GM12865 (cell line): ENCODE measurements around the gene HOGA1.

Experiments
- DNase-seq: peaks from one replicate; pipeline ENCODE4 v3.0.0; 2010; ENCODE audit warnings: low read depth
- H3K4me3 ChIP-seq: 2 replicates; pipeline ENCODE4 v1.5.1; 2011; ENCODE audit warnings: mild to moderate bottlenecking, low read depth, low read length, control low read depth
- CTCF ChIP-seq: IDR thresholded peaks from 2 replicates; pipeline ENCODE4 v1.5.1; 2011; ENCODE audit warnings: low read length, control low read depth, low read depth, inconsistent platforms; ENCODE audit not compliant: insufficient read depth; ENCODE audit errors: missing control alignments

The HOGA1 gene

GRCh38 chr10:97596101-97597082, 12.2 kb downstream of the HOGA1 start:
- no peak for DNase-seq
- no peak overlapping the region for H3K4me3 ChIP-seq
- TF ChIP-seq CTCF: no peak

GRCh38 chr10:97597778-97598177, 13.6 kb downstream of the HOGA1 start:
- no peak for DNase-seq

GRCh38 chr10:97598407-97599271, 14.4 kb downstream of the HOGA1 start:
- no peak for DNase-seq

More at GRCh38 chr10:97597778-97598177, 13.6 kb downstream of the HOGA1 start:
- no peak for TF ChIP-seq CTCF
- no peak overlapping the region for H3K4me3 ChIP-seq

GRCh38 chr10:97599272-97599619, 15.1 kb downstream of the HOGA1 start:
- H3K4me3 ChIP-seq: no peak overlapping the region
- TF ChIP-seq CTCF: no peak
- DNase-seq: no peak

More at GRCh38 chr10:97598407-97599271, 14.4 kb downstream of the HOGA1 start:
- no peak overlapping the region for H3K4me3 ChIP-seq
- no peak for TF ChIP-seq CTCF

GRCh38 chr10:97600616-97601015, 16.4 kb downstream of the HOGA1 start:
- no peak overlapping the region for H3K4me3 ChIP-seq
- no peak for DNase-seq
- TF ChIP-seq CTCF: no peak

GRCh38 chr10:97601268-97602215, 17.4 kb downstream of the HOGA1 start:
- DNase-seq: no peak
- TF ChIP-seq CTCF: no peak
- no peak overlapping the region for H3K4me3 ChIP-seq
